ENCODE data around the gene GFAP.
"Not testable (repeated sequence)": the region's sequence is repeated elsewhere in the genome, so short reads cannot be mapped to it uniquely, and the experiment has no call there.

Gene GFAP

DNA sequence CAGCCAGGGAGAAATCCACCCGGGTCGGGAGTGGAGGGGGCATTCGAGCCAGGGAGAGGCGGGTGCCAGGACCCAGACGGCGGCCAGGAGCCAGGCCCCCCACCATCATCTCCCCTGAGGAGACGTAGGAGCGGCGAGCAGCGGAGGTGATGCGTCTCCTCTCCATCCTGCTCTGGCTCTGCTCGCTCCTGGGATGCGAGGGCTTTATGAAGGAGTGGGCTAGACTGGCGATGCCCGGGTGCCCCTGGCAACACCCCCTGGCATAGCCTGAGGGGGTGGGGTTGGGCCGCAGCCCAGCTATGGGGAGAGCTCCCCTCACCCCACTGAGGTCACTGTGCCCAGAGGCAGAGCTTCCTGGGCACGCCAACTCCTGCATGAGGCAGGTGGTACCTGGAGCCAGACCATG, at the start of gene GFAP:
Gene GFAP, minus strand, starts transcription at position 180 of the 406 bp plus-strand sequence. Its CDS starts 14 bp downstream, at position 166.
- DNase-seq = no peak

DNA sequence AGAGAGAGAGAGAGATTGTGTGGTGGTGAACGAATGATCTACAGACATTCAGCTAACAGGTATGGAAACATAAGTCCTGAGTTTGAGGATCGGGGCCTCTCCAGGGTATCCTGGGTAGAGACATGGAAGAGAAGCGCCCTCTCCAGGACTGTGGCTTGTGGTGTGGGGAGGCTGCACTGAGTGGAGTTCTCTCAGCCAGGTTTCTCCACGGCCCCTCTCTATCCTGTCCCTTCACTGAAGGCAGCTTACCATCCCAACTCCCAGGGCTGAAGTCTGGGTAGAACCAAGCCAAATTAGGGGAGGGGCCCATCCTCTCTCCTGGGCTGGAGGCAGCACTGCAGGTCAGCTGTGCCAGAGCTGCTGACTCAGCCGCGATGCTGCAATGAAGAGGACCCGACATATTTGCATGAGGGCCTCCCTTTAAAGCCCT, 46.6 kb upstream of the GFAP start:
- no peak for DNase-seq

DNA sequence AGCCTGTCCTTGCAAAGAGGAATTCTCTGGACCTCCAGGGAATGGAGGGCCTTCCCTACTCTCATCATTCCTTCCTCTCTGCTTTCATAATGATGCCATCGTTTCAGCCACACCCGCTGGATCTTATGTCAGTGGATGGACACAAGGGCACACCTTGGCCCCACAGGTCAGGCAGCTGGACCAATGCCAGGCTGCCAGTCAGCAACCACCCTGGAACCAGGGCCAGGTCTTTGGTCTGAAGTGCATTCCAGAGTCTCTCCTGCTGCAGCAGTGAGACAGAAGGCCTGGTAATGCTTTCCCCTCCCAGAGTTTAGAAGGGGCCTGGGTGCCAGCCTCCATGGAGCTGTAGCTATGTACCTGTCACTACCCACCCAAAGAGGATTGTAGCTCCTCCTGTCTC, 45.4 kb upstream of the GFAP start:
- no peak for DNase-seq

DNA sequence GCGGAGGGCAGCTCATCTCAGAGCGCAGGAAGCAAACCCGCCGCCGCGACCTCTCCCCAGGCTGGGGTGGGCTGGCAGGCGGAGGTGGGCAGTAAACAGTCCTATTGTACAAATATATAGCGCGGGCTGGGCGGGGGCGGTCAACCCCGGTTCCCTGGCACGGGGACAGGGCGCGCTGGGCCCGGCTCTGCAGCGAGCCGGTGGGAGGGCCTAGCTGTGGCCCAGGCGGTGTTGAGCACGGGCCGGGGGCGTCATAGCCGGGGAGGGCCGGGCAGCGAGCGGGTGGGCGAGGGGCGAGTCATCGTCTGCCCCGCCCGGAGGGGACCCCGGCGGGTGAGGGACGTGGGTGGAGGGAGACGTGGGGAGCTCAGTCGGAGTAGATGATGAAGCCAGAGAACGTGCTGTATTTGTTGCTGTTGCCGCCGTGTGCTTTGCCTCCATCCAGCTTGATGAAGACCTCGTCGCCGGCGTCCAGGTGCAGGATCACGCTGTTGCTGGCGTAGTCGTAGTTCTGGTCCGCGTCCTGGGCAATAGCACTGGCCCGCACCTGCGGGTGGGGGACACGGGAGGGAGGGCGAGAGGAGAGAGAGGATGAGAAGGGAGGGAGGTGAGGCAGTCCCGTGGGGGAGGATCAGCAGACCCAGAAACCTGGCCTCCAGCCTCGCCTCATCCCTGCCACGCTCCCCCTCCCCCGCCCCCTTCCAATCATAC, 44.7 kb upstream of the GFAP start:
- DNase-seq = no peak

DNA sequence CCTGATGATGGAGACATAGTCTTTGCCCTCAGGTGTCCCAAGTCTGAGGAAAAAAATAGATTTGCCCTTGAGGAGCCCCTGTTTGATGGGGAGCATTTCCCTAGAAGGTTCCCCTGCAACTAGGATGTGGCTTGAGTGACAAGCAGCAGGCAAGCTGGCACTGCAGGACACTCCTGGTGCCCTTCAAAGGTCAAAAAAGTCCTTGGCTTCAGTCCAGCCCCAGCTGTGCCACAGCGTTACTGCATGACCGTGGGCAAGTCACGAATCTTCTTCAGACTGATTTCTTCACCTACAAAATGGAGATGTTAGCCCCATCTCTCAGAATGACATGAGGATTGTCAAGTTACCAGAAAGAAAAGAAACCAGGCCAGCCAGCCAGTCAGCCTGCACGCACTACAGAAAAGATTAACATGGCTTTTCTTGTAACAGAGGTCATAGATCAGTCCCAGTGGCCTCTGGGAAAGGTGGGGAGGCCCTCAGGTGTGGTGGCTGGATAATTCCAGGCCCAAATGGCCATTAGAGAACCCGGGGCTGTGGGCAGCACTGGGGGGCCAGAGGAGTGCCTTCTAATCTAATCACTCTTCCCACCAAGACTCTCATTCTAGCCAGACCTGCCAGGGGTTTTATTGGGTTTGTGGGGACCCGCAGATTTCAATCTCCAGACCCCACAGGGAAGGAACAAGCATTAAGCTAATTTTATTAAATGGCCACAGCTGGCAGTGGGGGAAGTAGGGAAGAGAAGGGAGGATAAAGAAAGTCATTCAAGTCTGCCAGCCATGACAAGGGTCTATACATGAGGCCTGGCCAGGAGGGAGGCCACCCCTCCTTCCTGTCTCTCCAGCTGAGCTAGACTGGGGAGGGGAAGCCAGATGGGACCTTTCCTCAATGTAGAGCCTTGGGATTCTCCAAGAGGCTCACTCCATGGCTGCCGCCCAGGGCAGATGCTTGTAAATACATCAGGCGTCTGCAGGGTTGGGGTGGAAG, 42.0 kb upstream of the GFAP start:
- DNase-seq = no peak

DNA sequence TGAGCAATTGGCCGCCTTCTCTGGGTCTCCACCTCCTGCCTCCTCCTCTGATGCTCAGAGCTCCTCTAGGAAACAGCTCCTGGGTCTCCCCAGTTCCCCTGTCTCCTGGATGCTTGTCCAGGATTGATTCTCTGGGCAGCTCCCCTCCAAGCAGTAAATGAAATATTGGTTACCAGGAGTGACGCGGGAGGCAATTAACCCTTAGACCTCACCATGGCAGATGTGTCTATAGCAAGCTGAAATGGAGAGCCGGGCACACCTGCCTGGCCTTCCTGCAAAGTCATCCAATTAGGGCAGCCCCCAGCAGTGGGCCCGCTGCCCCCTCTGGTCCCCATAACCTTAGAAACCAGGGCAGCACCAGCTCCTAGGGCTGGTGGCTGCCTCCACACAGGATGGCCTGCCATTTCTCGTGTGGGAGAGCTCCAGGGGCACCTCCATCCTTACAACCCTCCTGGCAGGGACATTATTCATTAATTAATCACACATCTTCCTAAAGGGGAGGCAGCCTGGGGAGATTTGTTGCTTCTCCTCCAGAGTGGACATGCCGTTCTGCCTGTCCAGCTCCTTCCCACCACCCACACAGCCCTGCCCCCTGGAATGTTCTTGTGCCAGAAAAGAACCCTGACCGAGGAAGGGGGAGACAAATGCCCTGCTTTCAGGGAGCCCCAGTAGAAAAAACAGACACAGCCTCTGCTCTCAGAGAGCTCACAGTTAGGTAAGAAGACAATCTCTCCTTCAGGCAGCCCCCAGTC, 40.5 kb upstream of the GFAP start:
- no peak for DNase-seq

DNA sequence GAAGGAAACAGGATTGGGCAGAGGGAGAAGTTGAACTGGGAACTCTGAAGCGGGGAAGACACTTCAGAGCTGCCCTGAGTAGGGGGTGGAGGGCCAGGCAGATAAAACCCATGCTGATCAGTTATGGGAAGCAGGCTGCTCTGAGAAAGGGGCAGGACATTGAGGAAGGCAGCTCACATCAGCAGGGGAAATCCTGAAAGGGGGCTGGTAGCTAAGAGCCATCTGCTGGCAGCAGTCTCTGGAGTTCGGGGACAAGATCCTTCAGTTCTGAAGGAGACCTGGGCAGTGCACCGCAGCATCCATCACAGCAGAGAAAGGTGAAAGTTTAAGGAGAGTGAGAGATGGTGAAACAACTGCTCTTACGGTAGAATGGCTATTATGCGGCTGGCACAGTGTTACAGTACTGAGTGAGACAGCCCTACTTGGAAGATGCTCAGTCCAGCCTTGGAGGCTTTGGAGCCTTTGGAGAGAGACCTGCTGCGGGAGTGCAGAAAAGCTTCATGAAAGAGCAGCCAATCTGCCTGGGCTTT, 37.7 kb upstream of the GFAP start:
- no peak for DNase-seq

DNA sequence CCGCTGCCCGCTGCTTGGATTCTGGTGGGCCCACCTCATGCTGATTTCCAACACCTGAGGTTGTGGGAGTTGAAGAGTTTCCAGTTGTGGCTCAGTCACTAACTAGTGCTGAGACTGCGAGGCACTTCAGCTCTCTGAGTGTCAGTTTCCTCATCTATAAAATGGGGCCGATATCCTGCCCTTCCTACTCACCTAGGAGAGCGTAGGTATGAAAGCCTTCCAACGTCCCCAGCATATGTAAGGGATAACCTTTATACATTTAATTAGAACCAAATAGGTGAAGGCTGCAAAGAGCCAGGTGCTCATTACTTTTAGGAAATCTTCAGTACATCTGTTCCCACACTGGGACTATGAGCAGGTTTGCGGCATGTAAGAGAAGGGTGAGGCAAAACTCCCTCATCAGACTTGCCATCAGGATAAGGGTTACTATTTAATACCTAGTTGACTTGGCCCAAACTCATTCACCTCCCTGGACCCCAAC, 33.1 kb upstream of the GFAP start:
- no peak for DNase-seq

DNA sequence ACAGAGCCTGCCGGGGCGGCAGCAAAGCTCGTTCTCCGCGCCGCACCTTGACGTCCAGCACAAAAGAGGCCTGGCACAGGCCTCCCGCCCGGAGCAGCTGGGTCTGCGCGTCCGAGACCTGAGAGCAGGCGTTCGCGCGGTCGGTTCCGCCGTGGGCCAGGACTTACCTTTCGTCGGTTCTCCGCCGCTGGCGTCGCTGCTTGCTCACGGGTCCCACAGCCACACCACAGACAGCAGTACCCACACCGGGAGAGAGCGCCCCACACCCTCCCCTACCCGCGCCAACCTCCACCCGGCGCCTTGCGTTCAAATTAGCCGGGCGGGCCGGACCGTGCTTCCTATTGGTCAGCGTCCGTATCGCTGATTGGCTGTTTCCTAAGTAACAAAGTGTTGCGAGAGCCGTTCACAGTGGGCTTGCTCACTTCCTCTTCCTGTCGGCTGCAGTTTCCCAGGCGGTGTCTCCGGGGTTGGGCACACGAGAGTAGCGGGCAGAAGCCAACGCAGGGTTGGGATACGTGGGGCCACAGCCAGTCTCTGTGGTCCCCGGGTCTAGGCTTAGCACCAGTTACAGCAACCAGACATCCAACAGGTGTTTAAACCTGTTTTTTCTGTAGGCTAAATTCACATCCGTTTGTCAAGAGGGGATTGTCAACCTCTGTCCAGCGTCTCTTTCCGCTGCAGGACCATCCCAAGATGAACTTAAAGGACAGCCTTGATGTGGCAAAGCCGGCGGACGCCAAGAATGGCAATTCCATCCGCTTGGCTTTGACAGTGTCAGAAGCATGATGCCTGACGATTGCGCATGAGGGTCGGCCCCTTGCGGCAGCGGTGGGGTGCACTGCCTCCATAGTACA, 32.4 kb upstream of the GFAP start, which contains the start of gene KIF18B:
Gene KIF18B, minus strand, starts transcription at position 313 of the 854 bp plus-strand sequence. CDS start 11,429 bp downstream, outside the sequence.
- peak; percentile 92 for DNase-seq

DNA sequence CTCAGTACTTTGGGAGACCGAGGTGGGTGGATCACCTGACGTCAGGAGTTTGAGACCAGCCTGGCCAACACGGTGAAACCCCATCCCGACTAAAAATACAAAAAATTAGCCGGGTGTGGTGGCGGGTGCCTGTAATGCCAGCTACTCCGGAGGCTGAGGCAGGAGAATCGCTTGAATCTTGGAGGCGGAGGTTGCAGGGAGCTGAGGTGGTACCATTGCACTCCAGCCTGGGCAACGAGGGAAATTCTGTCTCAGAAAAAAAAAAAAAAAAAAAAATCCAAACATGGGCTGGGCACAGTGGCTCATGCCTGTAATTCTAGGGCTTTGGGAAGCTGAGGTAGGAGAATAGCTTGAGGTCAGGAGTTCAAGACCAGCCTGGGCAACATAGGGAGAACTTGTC, 30.4 kb upstream of the GFAP start:
- not testable (repeated sequence) for DNase-seq

DNA sequence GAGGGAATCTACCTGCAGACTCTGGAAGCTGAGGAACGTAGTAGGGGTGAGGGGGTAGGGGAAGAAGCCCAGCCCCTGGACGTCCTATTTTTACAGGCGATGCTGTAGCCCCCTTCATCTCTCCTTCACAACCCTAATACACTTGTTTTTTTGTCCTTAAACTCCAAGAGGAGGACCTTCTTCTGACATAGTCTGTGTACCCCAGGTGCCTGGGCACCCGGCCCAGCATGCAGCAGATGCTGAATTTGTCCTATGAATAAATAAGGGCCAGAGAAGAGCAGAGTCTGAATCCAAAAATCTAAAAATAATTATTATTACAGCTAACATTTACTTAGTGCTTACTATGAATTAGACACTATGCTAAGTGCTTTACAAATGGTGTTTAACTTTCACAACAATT, 27.2 kb upstream of the GFAP start:
- DNase-seq = no peak

DNA sequence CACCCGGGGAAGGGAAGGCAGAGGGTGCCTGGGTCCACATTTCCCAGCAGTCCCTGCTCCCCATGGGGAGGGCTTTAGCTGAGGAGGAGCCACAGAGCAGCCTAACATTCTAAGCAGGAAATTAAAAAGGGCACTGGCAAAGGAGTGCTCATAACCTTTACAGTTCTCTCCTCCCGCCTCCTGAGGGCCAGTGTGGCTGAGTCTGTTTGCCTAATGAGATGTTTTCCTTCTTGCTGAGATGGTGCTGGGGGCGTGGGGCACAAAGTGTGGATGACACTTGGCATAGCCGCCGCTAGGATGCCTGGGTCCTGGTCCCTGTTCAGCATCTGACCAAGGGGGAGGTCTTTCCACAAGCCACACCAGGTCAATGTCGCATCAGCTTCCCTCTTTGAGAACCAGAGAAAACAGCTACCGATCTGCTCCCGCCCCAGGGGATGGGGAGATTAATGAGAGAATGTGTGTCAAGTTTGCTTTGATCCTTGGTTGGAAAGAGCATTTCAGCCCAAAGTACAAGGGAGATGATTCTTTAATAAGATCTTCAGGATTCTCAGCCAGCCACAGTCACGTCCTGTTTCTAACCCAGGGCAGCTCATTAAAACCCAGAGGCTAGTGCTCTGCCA, 26.5 kb upstream of the GFAP start:
- DNase-seq = no peak

DNA sequence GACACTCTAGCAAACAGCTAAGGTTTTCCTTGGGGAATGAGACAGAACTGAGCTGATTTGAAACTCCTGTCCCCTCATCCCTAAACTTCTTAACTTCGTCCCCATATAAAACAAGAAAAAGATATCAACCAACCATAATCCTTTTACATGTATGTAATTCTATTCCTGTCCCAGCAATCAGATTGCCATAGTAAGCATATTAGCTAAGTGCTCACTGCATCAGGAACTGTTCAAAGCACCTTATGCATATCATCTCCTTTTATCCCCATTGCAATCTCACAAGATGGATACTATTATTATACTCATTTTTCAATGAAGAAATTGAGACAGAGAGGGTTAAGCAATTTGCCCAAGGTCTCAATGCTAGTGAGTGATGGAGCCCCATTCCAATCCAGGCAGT, 25.5 kb upstream of the GFAP start:
- no peak for DNase-seq

DNA sequence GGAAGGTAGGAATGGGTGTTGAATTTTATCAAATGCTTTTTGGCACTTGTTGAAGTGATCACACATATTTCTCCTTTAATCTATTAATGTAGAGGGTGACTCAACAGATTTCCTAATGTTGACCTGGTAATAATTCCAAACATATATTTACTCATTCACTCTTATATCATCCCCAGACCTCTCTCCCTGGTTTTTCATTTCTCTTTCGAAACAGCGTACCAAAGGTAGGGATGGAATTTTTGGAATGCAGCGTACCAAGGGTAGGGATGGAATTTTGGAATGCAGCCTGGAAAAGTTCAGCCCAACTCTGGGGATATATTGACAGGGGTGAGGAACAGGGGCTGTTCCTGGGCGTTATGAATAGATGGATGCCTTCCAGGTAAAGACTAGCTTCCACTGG, 25.0 kb upstream of the GFAP start:
- no peak for DNase-seq

DNA sequence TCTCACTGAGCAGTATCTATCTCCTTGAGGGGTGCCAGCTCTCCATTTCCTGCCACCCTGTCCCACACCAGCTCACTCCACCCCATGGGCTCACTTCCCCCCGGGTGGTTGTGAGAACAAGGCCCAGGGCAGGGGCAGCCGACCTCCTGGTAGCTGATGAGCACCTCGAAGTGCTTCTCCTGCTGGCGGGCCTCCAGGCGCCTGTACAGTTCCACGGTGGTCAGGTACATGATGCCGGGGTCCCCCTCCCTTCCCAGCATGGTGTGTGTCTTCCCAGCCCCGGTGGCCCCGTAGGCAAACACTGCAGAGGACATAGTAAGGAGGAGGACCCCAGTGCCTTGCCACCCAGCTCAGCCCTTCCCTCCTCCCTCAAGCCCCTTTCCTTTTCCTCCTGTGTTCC, 19.8 kb upstream of the GFAP start:
- DNase-seq = no peak

DNA sequence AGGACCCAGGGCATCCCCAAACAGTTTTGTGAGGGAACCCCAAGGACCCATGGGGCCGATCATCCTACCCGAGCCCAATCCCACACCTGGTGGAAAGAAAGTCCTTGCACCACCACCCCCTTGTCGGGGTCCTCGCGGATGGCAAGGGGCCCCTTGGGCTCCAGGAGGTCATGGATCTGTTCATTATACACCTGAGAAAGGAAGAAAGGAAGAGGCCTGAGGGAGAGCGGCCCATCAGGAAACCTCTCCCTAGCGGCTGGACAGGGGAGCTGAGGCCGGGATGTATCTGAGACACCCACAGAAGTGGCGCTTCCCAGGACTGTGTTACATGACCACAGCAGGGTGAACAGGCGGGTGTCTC, 19.4 kb upstream of the GFAP start:
- DNase-seq = no peak

DNA sequence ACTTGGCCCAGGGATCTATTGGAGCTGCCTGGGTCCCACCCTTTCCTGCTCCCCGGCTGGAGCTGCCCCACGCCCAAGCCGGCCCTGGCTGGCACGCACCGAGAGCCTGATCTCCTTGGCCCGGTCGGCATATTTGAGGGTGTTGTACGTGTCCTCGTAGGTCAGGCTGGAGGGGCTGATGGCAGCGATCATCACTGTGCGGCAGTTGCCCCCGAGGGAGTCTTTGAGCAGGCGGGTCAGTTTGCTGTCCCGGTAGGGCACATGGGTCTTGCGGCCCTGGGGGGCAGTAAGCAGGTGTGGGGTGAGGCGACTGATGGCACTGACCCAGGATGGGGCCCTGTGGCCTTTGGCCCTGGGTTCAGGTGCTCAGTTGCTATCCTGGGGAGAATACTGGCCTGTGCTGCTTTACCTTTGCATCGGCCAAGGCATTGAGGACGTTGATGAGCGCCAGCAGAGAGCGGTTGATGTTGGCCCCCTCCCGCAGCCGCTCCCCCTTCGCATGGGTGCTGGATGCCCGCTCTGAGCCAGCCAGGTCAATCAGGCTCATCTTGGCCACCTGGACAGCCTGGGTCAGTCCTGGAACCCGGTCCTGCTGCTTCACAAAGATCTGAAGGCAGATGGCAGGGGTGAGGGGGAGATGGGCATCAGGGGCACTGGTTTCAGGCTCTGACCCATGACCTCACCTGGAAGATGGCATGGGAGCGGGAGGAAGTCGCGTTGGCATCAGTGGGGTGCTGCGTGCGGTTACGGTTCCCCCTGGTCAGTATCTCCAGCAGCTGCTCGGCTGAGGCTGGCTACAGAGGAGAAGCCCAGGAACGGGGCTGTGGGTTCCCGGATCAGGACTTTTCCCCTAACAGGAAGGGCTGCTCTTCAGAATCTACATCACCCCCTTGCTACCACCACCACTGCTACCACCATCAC, 18.8 kb upstream of the GFAP start:
- no peak for DNase-seq

DNA sequence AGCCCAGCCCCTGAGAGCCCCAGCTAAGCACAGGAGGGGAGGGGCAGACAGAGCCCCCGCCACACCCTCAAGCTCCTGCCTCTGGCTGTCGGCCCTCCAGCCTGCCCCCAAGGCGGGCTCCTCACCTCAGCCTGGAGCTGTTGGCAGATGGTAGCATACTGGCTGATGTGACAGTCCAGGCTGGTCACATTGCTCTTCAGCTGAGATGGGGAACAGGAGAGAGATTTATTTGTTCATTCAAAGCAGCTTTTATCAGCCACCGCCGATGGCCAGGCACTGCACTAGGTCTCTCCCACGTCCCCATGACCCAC, 17.4 kb upstream of the GFAP start:
- DNase-seq = no peak

DNA sequence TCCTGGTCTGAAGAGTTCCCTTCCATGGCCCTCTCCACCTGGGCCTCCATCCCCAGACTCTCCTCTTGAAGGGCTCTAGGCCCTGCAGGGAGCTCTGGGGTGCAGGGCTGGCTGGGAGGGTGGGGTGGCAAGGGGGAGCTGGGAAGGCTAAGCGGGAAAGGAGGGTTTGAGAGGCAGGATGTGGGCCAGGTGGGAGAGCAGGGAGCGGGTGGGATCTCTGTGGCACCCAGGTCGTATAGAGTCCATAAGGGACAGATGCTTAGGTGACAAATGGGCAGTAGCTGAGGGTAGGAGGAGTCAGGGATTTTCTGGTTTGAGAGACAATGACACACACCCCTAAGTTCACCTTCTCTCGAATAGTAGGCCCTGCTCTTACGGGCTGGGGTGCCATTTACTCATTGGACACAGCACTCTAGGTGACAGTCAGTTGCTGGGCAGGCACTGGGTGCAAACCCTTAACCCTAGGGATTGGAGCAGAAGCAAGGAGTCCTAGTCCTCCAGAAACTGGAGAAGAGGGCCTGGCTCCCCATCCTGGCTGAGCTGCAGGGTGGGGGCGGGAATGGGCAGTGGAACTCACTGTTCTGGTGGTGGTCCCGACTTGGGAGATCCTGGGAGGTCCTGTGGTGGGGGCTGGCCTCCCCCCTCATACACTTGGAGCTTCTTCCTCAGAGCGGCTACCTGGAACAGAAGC, 16.9 kb upstream of the GFAP start:
- DNase-seq = no peak

DNA sequence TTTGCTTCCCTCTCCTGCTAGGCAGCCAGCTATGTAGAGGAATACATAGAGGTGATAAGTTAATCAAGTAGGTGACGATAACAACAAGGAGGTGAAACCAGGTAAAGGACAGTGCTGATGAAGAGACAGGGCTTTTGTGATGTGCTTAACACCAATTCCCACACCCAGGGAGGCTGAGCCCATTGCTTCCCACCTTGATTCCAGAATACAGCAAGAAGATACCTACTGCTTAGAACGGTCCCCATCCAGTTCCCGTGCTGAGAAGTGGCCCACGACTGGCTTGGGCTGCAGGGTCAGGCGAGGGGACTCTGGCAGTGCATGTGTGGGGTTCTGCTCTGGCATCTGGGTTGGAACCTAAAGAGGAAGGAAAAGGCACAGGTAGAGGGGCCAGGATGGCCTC, 16.1 kb upstream of the GFAP start:
- no peak for DNase-seq

Measured in NCI-H2227 treated with DMSO at 0.1 percent for 48 hours (cell line).